22Rv1 (cell line): ENCODE results near the gene COL25A1.

Experiments used
- H3K27ac ChIP-seq: fragments of 450-650 bp; 2 replicates; pipeline ENCODE4 v1.5.1; 2017
- ZFX ChIP-seq: fragments of 450-650 bp; IDR thresholded peaks from 2 replicates; pipeline ENCODE4 v1.6.1; 2017; ENCODE audit warnings: antibody characterized with exemption, borderline replicate concordance
- TF ChIP-seq, protein P1 (sequence below): fragments of 450-650 bp; IDR thresholded peaks from 2 replicates; pipeline ENCODE4 v1.5.1; 2017; ENCODE audit warnings: mild to moderate bottlenecking

Gene COL25A1

GRCh38 chr4:109046471-109047201, 255.8 kb downstream of the COL25A1 start:
- H3K27ac ChIP-seq, result no peak overlapping the region
- no peak for TF ChIP-seq ZFX
- TF ChIP-seq, protein P1, sequence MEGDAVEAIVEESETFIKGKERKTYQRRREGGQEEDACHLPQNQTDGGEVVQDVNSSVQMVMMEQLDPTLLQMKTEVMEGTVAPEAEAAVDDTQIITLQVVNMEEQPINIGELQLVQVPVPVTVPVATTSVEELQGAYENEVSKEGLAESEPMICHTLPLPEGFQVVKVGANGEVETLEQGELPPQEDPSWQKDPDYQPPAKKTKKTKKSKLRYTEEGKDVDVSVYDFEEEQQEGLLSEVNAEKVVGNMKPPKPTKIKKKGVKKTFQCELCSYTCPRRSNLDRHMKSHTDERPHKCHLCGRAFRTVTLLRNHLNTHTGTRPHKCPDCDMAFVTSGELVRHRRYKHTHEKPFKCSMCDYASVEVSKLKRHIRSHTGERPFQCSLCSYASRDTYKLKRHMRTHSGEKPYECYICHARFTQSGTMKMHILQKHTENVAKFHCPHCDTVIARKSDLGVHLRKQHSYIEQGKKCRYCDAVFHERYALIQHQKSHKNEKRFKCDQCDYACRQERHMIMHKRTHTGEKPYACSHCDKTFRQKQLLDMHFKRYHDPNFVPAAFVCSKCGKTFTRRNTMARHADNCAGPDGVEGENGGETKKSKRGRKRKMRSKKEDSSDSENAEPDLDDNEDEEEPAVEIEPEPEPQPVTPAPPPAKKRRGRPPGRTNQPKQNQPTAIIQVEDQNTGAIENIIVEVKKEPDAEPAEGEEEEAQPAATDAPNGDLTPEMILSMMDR, result no peak

- no peak overlapping the region for H3K27ac ChIP-seq
- no peak for TF ChIP-seq ZFX
- TF ChIP-seq, protein P1, result no peak
These were observed 258.0 kb downstream of the COL25A1 start for GRCh38 chr4:109044431-109044830.

GRCh38 chr4:109043286-109043685, 259.2 kb downstream of the COL25A1 start:
- no peak for TF ChIP-seq ZFX
- TF ChIP-seq, protein P1, result no peak
- H3K27ac ChIP-seq, result no peak overlapping the region

GRCh38 chr4:109041463-109042360, 260.7 kb downstream of the COL25A1 start:
- no peak overlapping the region for H3K27ac ChIP-seq
- no peak for TF ChIP-seq ZFX
- TF ChIP-seq, protein P1, result no peak

GRCh38 chr4:109040441-109040840, 262.0 kb downstream of the COL25A1 start:
- TF ChIP-seq ZFX, result no peak
- TF ChIP-seq, protein P1, result no peak
- H3K27ac ChIP-seq, result no peak overlapping the region

DNA sequence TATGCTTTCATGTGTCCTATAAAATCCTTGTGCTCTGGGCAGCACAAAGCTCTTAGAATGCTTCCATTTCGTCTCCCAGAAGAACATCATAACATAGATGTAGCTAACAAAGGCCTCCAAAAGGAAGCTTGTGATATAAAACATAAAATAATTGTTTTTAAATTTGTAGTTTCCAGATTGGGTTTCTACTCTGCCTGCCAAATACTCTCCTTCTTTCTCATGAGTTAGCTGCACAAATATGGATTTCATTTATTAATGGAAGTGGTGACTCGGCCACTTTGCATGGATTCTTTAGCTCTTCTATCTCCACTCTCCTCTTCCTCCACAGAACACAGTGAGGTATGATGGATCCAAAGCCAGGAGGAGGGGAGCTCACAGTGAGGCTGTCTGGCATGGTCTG, 265.4 kb downstream of the COL25A1 start:
- no peak overlapping the region for H3K27ac ChIP-seq
- TF ChIP-seq, protein P1, result no peak
- no peak for TF ChIP-seq ZFX

GRCh38 chr4:109033993-109034392, 268.5 kb downstream of the COL25A1 start:
- H3K27ac ChIP-seq, result no peak overlapping the region
- TF ChIP-seq, protein P1, result no peak
- no peak for TF ChIP-seq ZFX
